ENCODE results near the gene DGKQ.

- TF ChIP-seq, protein P1, sequence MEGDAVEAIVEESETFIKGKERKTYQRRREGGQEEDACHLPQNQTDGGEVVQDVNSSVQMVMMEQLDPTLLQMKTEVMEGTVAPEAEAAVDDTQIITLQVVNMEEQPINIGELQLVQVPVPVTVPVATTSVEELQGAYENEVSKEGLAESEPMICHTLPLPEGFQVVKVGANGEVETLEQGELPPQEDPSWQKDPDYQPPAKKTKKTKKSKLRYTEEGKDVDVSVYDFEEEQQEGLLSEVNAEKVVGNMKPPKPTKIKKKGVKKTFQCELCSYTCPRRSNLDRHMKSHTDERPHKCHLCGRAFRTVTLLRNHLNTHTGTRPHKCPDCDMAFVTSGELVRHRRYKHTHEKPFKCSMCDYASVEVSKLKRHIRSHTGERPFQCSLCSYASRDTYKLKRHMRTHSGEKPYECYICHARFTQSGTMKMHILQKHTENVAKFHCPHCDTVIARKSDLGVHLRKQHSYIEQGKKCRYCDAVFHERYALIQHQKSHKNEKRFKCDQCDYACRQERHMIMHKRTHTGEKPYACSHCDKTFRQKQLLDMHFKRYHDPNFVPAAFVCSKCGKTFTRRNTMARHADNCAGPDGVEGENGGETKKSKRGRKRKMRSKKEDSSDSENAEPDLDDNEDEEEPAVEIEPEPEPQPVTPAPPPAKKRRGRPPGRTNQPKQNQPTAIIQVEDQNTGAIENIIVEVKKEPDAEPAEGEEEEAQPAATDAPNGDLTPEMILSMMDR (IDR thresholded peaks at IDR 0.05): no peak
- TF ChIP-seq POLR2AphosphoS5 (IDR thresholded peaks at IDR 0.05; ENCODE audit: low read depth, low read length): no peak
- TF ChIP-seq REST (IDR thresholded peaks at IDR 0.05; ENCODE audit: insufficient read depth in 1 of 2, low read depth in 2 of 2, low read length in 1 of 2): no peak
- no peak for TF ChIP-seq SIN3A (IDR thresholded peaks at IDR 0.05; ENCODE audit: borderline replicate concordance, insufficient read depth, low read depth, low read length)
- TF ChIP-seq TCF7L2 (IDR thresholded peaks at IDR 0.05; ENCODE audit: low read depth, low read length): no peak
These were observed 55.9 kb downstream of the DGKQ start for GRCh38 chr4:917466-917865.
